ENCODE results near the gene HOMER2.

- no peak for TF ChIP-seq CTCF (IDR thresholded peaks at IDR 0.05; ENCODE audit: extremely low read depth in 1 of 2, insufficient read depth in 1 of 2, low read depth in 1 of 2, low read length in 2 of 2)
- no peak for TF ChIP-seq POLR2AphosphoS5 (IDR thresholded peaks at IDR 0.05; ENCODE audit: insufficient read depth, low read depth, low read length)
- no peak for TF ChIP-seq JUN (IDR thresholded peaks at IDR 0.05; ENCODE audit: borderline replicate concordance, insufficient read depth, insufficient read length, low read depth)
- no peak for TF ChIP-seq EZH2 (IDR thresholded peaks at IDR 0.05; ENCODE audit: borderline replicate concordance, low read depth, low read length, severe bottlenecking)
- TF ChIP-seq POLR2A (IDR thresholded peaks at IDR 0.05; ENCODE audit: low read depth, low read length): no peak
- TF ChIP-seq GATA2 (IDR thresholded peaks at IDR 0.05; ENCODE audit: insufficient read depth, insufficient read length, low read depth, low read length): no peak
- TF ChIP-seq, protein P1, sequence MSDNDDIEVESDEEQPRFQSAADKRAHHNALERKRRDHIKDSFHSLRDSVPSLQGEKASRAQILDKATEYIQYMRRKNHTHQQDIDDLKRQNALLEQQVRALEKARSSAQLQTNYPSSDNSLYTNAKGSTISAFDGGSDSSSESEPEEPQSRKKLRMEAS (IDR thresholded peaks at IDR 0.05; ENCODE audit: insufficient read depth, insufficient read length): no peak
- TF ChIP-seq FOS (IDR thresholded peaks at IDR 0.05; ENCODE audit: borderline replicate concordance, insufficient read depth, low read length): no peak
- TF ChIP-seq MYC (IDR thresholded peaks at IDR 0.05; ENCODE audit: low read depth, low read length): no peak
These were observed 121.9 kb downstream of the HOMER2 start for GRCh38 chr15:82830427-82831173.

Measured in endothelial cell of umbilical vein (primary cell).